Common myeloid progenitor, CD34-positive (primary cell): ENCODE data around the gene MS4A6E.
A peak's percentile ranks its signal among the peaks of the same experiment; 100 is the strongest.
"Not testable (repeated sequence)": the region's sequence is repeated elsewhere in the genome, so short reads cannot be mapped to it uniquely, and the experiment has no call there.

ENCODE experiments used
- CTCF ChIA-PET: fragments of 350-600 bp; sonication (Branson Sonifier 250); formaldehyde crosslinking; loops from one replicate; lab custom pipeline; 2021; ENCODE audit warnings: antibody characterized with exemption; lab: Charles Lee
- POLR2A ChIA-PET: fragments of 350-600 bp; sonication (Branson Sonifier 250); formaldehyde crosslinking; loops from one replicate; lab custom pipeline; 2021; ENCODE audit warnings: antibody characterized with exemption; lab: Charles Lee
- DNase-seq, 3 donors: peaks; one replicate each; pipeline versions ENCODE4 v3.0.0 to v3.0.0-alpha.2; 2013
- H3K27ac ChIP-seq, 2 experiments: 1 replicate in 1 of 2; 2 replicates in 1 of 2; pipeline ENCODE4 v1.7.0; 2013; ENCODE audit warnings: inconsistent platforms in 2 of 2, low read length in 2 of 2, mild to moderate bottlenecking in 2 of 2, low read depth in 1 of 2, moderate library complexity in 1 of 2; ENCODE audit not compliant: severe bottlenecking in 2 of 2, insufficient read depth in 1 of 2, poor library complexity in 1 of 2
- H3K27me3 ChIP-seq, 5 experiments: replicated peaks in 2 of 5; 1 replicate in 3 of 5; 2 replicates in 2 of 5; pipeline versions ENCODE4 v1.6.1 to v1.7.0; 2013; ENCODE audit warnings: low read length in 4 of 5, mild to moderate bottlenecking in 2 of 5, moderate library complexity in 2 of 5, inconsistent platforms in 1 of 5; ENCODE audit not compliant: insufficient read depth in 5 of 5, control insufficient read depth in 4 of 5
- H3K36me3 ChIP-seq, 4 experiments: 1 replicate in 2 of 4; 2 replicates in 2 of 4; pipeline versions ENCODE4 v1.6.1 to v1.7.0; 2013; ENCODE audit warnings: low read length in 3 of 4, control low read depth in 1 of 4, mild to moderate bottlenecking in 1 of 4; ENCODE audit not compliant: control insufficient read depth in 4 of 4, insufficient read depth in 4 of 4
- H3K4me1 ChIP-seq, 4 experiments: 1 replicate in 3 of 4; 2 replicates in 1 of 4; pipeline versions ENCODE4 v1.6.1 to v1.7.1; 2013; ENCODE audit warnings: low read length in 3 of 4, mild to moderate bottlenecking in 3 of 4, control low read depth in 1 of 4, inconsistent platforms in 1 of 4, moderate library complexity in 1 of 4; ENCODE audit not compliant: control insufficient read depth in 4 of 4, insufficient read depth in 4 of 4; ENCODE audit errors: control extremely low read depth in 1 of 4
- H3K4me3 ChIP-seq, 7 experiments: 1 replicate in 4 of 7; 2 replicates in 3 of 7; pipeline versions ENCODE4 v1.5.1 to v1.7.0; 2013; ENCODE audit warnings: mild to moderate bottlenecking in 7 of 7, low read length in 6 of 7, moderate library complexity in 6 of 7, inconsistent platforms in 2 of 7, low read depth in 2 of 7, control low read depth in 1 of 7; ENCODE audit not compliant: insufficient read depth in 4 of 7, control insufficient read depth in 1 of 7; ENCODE audit errors: extremely low read depth in 1 of 7
- H3K9me3 ChIP-seq, 5 experiments: 1 replicate in 4 of 5; 2 replicates in 1 of 5; pipeline versions ENCODE4 v1.6.1 to v1.7.1; 2013; ENCODE audit warnings: low read length in 4 of 5, mild to moderate bottlenecking in 2 of 5, inconsistent platforms in 1 of 5, low read depth in 1 of 5, moderate library complexity in 1 of 5; ENCODE audit not compliant: control insufficient read depth in 4 of 5, insufficient read depth in 2 of 5; ENCODE audit errors: control extremely low read depth in 1 of 5
- WGBS: methylation state at CpG from one replicate; pipeline ENCODE4 v1.1.5; 2013; ENCODE audit not compliant: insufficient coverage; 5-methylcytosine and 5-hydroxymethylcytosine counted together

Gene MS4A6E

GRCh38 chr11:60363542-60364470 is 36.8 kb downstream of the MS4A6E start:
- H3K4me3 ChIP-seq: peak overlapping the region in 4 of 7 experiments; percentile 9 to 40 (median 32)
- 48% methylated on average over 3 of the region's 7 CpGs for WGBS
- no peak overlapping the region for H3K27ac ChIP-seq
- DNase-seq: peak; percentile 72 to 89 (median 83)
- CTCF ChIA-PET: interaction anchor here (0.7 to 3.6 kb wide), 42 partner anchors 9 to 412 kb away, joined by 3 to 30 read pairs (median 4); partner anchors contain the start of gene MS4A7
- no peaks in the 10 kb centered on the region for H3K36me3 ChIP-seq
- H3K9me3 ChIP-seq: peaks cover 0 to 17% (median 16%) of the 10 kb centered on the region in 5 experiments
- POLR2A ChIA-PET: interaction anchor here (0.6 kb wide), 1 partner anchor 130 kb away, joined by 3 read pairs; no protein-coding TSS in a partner anchor
- no peaks in the 10 kb centered on the region for H3K27me3 ChIP-seq
- H3K4me1 ChIP-seq: peaks cover 7 to 20% (median 17%) of the 10 kb centered on the region in 4 experiments

DNA sequence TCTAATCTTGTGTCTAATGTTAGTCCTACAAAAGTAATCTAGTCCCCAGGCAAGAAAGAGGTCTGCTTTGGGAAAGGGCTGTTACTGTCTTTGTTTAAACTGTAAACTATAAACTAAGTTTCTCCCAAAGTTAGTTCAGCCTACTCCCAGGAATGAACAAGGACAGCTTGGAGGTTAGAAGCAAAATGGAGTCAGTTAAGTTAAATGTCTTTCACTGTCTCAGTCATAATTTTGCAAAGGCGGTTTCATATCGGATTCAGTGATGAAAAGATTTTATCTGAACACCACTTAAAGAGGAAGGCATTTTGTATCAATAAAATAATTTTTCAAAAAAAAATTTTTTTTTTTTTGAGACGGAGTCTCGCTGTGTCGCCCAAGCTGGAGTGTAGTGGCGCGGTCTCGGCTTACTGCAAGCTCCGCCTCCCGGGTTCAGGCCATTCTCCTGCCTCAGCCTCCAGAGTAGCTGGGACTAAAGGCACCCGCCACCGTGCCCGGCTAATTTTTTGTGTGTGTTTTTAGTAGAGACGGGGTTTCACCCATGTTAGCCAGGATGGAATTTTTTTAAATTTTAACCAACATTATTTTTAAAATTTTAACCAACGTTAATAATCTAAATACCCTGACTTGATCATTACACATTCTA is 39.3 kb downstream of the MS4A6E start:
- WGBS: 87% methylated on average over 3 of the region's 15 CpGs
- CTCF ChIA-PET: interaction anchor here (1.2 to 3.6 kb wide), 6 partner anchors 6 to 254 kb away, joined by 3 to 14 read pairs (median 6); partner anchors contain the start of gene MS4A7
- H3K36me3 ChIP-seq, POLR2A ChIA-PET, H3K9me3 ChIP-seq, H3K27me3 ChIP-seq, H3K4me3 ChIP-seq, DNase-seq, H3K27ac ChIP-seq: not testable (repeated sequence)
- peaks cover 7 to 20% (median 17%) of the 10 kb centered on the region in 4 experiments for H3K4me1 ChIP-seq

GRCh38 chr11:60367009-60367408 is 40.0 kb downstream of the MS4A6E start:
- no CpG with 5 or more reads among the region's 2 CpGs for WGBS
- ChIA-PET CTCF (interaction anchor here (1.0 to 1.6 kb wide), 2 partner anchors 16 to 110 kb away, joined by 3 to 8 read pairs; no protein-coding TSS in a partner anchor), POLR2A (no interaction called here)
- Histone ChIP-seq H3K27ac (no peak overlapping the region), H3K36me3 (no peaks in the 10 kb centered on the region), H3K4me1 (peaks cover 7 to 20% (median 17%) of the 10 kb centered on the region in 4 experiments), H3K27me3 (no peaks in the 10 kb centered on the region), H3K4me3 (no peak overlapping the region), H3K9me3 (no peaks in the 10 kb centered on the region)
- peak in 2 of 3 donors; percentile 47 to 54 for DNase-seq

DNA sequence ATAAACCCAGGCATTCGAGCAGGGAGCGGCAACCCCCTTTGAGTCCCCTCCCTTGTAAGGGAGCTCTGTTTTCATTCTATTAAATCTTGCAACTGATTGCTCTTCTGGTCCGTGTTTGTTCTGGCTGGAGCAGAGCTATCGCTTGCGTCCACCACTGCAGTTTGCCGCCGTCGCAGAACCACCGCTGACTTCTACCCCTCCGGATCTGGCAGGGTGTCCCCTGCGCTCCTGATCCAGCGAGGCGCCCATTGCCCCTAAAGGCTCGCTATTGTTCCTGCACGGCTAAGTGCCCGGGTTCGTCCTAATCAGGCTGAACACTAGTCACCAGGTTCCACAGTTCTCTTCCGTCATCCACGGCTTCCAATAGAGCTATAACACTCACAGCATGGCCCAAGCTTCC is 40.8 kb downstream of the MS4A6E start:
- Histone ChIP-seq H3K9me3 (no peaks in the 10 kb centered on the region), H3K27ac (no peak overlapping the region), H3K36me3 (no peaks in the 10 kb centered on the region), H3K27me3 (no peaks in the 10 kb centered on the region), H3K4me1 (peaks cover 7 to 16% (median 14%) of the 10 kb centered on the region in 4 experiments), H3K4me3 (no peak overlapping the region)
- POLR2A ChIA-PET: no interaction called here
- CTCF ChIA-PET: interaction anchor here (1.0 to 1.6 kb wide), 2 partner anchors 15 to 109 kb away, joined by 3 to 8 read pairs; no protein-coding TSS in a partner anchor
- no peak for DNase-seq
- WGBS: 99% methylated on average over 19 of the region's 19 CpGs

- Histone ChIP-seq H3K27ac (no peak overlapping the region), H3K4me1 (peaks cover 0 to 6% (median 2%) of the 10 kb centered on the region in 4 experiments), H3K4me3 (no peak overlapping the region), H3K36me3 (no peaks in the 10 kb centered on the region), H3K9me3 (no peaks in the 10 kb centered on the region), H3K27me3 (no peaks in the 10 kb centered on the region)
- WGBS: 84% methylated on average over 2 of the region's 2 CpGs
- ChIA-PET POLR2A (no interaction called here), CTCF (interaction anchor here (1.1 to 1.7 kb wide), 3 partner anchors 8 to 97 kb away, joined by 3 to 4 read pairs (median 4); partner anchors contain the start of gene MS4A7)
- no peak for DNase-seq
Measured at GRCh38 chr11:60370252-60370810, 43.3 kb downstream of the MS4A6E start.

DNA sequence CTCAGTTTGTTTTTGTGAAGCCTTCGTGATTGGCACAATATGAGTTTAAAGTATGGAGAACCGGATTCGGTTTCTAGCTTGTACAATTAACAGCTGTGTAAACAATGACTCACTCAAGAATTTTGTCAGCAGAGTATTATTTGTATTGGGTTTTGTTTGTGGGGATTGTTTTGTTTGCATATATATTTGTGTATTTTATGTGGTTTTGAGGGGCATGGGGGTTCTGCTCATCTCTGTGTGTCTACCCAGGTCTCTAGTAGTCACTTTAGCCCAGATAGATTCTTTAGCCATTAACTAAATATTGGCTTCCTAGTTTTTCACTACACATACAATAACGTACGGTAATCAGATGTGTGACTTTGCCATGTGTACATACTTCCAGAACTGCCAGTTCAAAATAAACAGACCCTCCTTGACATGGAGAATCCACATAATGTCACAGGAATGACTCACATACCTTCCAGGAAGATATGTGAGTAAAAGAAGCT is 43.8 kb downstream of the MS4A6E start:
- H3K4me1 ChIP-seq: peaks cover 0 to 9% (median 4%) of the 10 kb centered on the region in 4 experiments
- H3K9me3 ChIP-seq: no peaks in the 10 kb centered on the region
- H3K4me3 ChIP-seq: no peak overlapping the region
- H3K36me3 ChIP-seq: no peaks in the 10 kb centered on the region
- no peak overlapping the region for H3K27ac ChIP-seq
- CTCF ChIA-PET: interaction anchor here (1.1 to 4.1 kb wide), 3 partner anchors 6 to 97 kb away, joined by 3 to 14 read pairs (median 4); no protein-coding TSS in a partner anchor
- DNase-seq: peak in 1 of 3 donors; percentile 19
- WGBS: 83% methylated on average over 3 of the region's 5 CpGs
- no peaks in the 10 kb centered on the region for H3K27me3 ChIP-seq
- POLR2A ChIA-PET: no interaction called here
